Ovary (tissue), 3 donors: ENCODE data around the gene RAP1A.

Experiments
- CTCF ChIP-seq, 3 donors: fragments of 450-650 bp in 2 of 3; fragments of 200-600 bp in 1 of 3; IDR thresholded peaks; one replicate each; pipeline versions ENCODE4 v1.5.1 to v1.8.0; 2016 to 2022; ENCODE audit warnings: antibody characterized with exemption in 3 of 3, mild to moderate bottlenecking in 1 of 3
- POLR2A ChIP-seq: fragments of 450-650 bp; IDR thresholded peaks from one replicate; pipeline ENCODE4 v1.6.1; 2017; ENCODE audit warnings: antibody characterized with exemption, mild to moderate bottlenecking, moderate library complexity
- donor health status: DM: no; HTN: no; CAD: no.

- TF ChIP-seq CTCF (IDR thresholded peaks at IDR 0.05): no peak
- no peak for TF ChIP-seq POLR2A
These were observed 103.7 kb downstream of the RAP1A start for GRCh38 chr1:111723091-111723806.
